ENCODE data around the gene WDR82.

The WDR82 gene

DNA sequence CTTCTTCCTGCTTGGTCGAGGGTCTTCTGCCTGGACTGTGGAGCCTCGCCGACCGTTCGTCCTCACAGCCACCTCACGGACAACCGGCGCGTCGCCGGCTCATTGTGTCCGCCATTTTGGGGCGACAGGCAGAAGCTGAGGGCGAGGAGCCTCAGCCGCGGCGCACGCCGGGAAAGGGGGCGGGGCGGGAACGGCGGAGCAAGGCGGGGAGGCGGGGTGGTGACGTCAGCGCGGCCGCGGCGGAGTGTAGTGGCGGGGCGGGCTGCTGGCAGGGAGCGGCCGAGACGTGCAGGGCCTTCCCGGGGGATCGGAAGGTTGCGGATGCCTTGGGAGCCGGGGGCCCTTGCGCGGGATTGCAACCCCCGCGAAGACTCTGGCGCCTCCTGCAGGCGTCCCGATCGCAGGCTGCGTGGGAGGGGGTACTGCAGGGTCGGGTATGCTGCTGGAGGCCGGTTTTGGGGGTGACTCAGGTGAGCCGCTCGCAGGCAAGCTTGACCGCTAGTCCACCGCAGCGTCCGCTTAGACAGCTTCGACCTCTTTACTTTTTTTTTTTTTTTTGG lies at the start of gene WDR82:
Gene WDR82 (minus strand): TSS at position 140 of the 560 bp plus-strand sequence. CDS start 288 bp downstream, outside the sequence.
- peak; percentile 99 for DNase-seq

DNA sequence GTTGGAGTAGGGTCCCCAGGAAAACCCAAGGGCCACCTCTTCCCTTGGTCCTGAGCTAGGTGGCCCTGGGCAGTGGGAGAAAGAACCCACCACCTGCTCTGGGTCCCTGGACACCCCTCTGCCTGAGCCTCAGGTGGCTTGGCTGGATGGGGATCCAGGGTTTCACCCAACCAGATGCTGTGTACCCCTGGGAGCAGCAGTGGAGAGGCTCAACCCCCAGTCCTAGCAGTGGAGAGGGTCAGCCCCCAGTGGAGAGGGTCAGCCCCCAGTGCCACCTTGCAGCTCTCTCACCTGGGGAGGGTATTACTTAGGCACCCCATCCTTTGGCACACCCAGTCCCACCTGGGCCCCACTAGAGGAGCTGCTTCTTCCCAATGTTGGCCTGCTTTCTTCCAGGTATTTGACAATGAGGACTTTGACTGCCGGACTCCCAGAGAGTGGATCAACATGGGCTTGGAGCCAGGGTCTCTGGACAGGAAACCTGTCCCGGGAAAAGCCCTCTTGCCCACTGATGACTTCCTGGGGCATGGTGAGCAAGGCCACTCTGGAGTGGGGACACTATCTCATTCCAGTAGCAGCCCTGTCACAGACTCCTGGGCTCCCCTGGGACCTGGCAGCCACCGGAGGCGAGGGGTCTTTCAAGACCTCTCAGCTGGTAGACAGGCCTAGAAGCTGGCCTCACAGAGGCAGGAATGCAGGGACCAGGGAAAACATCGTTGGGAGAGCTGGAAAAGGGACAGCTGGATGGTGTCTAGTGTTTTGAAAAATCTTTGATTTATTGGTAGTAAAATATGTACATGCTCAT lies 49.2 kb upstream of the WDR82 start:
- DNase-seq = no peak

- DNase-seq = no peak
Measured at GRCh38 chr3:52326976-52327375, 48.5 kb upstream of the WDR82 start.

DNA sequence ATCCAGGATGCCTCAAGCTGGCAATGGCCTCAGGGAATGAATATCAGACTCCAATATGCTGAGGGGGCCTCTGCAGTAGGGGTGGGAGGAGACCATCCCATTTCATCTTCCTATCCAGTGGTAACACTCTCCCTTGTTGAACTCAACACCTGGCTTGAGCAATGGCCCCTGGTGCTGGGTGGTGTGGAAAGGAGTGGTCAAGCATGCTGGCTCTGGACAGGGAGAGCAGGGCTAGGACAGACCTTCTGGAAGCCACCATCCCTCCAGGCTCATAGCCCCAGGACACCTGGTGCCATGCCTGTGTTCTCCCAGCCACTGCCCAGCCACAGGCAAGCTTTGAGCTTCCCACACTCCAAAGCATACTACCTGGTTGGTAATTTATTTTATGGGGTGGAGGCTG lies 47.2 kb upstream of the WDR82 start:
- no peak for DNase-seq

GRCh38 chr3:52324676-52325075 lies 46.2 kb upstream of the WDR82 start:
- no peak for DNase-seq

DNA sequence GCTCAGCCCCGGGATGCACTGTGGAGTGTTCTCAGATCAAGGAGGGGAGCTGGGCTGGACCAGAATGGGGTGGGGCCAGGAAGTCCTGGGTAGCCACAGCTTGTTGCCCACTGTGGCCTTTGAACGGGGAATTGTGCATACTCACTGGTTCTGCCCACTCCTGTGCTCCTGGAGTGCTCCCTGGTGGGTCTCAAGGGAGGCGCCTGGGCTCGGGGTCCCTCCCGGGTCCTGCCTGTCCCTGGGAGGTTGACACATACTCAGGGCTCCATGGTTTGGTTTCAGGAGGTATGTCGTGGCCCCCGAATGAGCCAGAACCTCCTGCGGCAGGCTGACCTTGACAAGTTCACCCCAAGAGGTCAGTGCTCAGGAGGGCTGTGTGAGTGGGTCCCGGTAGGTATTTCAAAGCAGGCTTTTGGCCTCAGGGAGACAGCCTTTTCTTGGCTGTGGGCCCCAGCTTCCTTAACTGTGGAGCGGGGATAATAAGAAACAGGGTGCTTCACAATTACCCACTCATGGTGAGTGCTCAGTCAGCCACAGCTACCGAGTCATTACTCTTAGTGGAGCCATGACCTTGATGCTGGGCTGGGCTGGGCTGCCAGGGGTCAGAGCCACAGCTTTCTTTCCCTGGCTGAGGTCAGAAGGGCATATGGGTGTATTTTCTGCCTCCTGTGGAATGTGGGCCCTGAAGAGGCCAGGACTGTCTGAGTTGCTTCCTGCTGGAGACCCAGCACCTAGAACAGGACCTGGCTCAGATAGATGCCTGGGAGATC lies 45.3 kb upstream of the WDR82 start:
- DNase-seq = no peak

DNA sequence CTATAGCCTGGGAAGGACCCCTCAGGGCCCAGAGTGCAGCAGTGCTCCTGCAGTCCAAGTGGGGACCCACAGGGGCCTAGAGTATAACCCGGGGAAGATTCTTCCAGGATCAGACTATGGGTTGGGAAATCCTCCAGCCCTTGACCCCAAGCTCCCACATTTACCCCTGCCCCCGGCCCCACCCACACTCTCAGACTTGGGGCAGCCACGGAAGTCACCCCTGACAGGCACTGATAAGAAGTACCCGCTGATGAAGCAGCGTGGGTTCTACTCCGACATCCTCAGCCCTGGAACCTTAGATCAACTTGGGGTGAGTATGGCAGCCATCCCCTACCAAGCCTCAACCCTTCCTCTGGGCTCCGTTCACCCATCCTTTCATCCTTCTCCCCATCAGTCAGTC lies 44.0 kb upstream of the WDR82 start:
- DNase-seq = no peak

GRCh38 chr3:52321481-52321880 lies 43.0 kb upstream of the WDR82 start:
- no peak for DNase-seq

DNA sequence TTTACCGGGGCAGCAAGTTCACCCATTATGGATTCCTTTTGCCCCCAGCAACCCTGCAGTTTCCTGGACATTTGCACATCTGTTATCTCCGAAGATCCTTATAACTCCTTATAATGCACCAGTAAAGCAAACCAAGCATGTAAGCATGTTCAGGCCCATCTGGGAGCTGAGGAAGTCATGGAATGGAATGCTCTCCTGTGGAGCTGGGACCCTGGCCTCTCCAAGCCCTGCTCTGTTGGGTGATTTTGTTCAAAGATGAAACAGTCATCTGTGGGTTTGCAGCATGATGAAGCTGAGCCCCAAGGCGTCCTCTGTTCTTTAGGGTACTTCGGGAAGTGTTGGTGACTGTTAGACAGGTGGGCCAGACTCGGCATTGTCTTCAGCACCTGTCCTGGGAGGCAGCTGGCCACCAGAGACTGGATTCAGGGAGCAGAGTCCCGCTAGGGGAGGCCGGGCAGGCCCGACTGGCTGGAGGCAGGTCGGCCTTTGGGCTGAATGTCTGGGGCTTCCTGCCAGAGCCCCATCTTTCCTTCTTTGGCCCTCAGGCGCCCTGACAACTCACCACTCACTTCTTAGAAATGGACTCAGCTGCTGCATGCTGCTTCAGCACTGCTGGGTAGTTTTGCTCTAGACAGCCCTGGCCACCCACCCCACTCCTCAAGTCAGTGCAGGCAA lies 41.6 kb upstream of the WDR82 start:
- no peak for DNase-seq

DNA sequence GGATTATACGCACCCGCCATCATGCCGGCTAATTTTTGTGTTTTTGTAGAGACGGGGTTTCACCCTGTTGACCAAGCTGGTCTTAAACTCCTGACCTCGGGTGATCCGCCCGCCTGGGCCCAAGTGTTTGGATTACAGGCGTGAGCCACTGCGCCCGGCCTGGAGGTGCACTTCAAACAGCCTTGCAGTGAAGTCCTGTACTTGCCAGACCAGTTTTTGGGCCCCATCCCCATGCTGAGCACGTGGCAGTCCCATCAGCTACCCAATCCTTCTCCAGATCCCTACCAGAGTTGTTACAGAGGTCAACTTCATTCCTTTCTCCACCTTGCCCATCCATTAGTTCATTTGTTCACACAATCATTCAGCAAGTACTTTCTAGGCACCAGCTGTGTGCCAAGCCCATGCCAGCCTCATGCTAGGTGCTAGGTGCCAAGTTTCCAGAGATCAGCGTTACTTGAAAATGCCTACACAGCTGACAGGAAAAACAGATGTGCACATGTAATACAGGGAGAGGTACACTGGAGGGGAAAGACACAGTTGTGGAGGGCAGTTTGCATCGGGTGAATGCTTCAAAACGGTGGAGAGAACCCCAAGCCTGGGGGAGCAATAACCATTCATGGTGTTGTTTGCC lies 39.9 kb upstream of the WDR82 start:
- DNase-seq = no peak

- peak; percentile 79 for DNase-seq
Measured at GRCh38 chr3:52317208-52318000, 39.0 kb upstream of the WDR82 start.

- no peak for DNase-seq
Measured at GRCh38 chr3:52315977-52316764, 37.7 kb upstream of the WDR82 start, which contains the start of gene DNAH1. Gene DNAH1, plus strand, starts transcription at chr3:52316319. Its CDS starts 6,124 bp downstream, at chr3:52322443.

DNA sequence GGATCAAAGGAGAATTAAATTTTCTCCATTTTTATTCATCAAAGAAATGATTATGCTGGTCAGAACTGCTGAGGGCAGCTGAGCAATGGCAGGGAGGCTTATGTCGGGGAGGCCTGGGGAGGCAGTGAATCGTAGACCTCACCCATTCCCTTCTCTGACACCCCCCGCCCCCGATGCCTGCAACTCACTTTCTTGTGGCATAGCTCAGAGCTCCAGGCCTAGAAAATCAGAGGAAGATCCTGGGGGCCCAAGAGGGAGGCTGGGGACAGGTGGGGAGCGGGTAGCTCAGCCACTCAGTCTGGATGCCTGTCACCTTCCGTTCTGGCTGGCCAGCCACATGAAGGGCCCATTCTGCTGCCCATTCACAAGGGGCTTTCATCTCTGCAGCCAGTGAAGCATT lies 36.6 kb upstream of the WDR82 start:
- no peak for DNase-seq

- no peak for DNase-seq
Measured at GRCh38 chr3:52314489-52314888, 36.0 kb upstream of the WDR82 start.

GRCh38 chr3:52313774-52314188 lies 35.3 kb upstream of the WDR82 start:
- DNase-seq = no peak

- no peak for DNase-seq
Measured at GRCh38 chr3:52313188-52313773, 34.8 kb upstream of the WDR82 start.

GRCh38 chr3:52311576-52312119 lies 33.2 kb upstream of the WDR82 start:
- no peak for DNase-seq

GRCh38 chr3:52310861-52311575 lies 32.6 kb upstream of the WDR82 start:
- DNase-seq = peak; percentile 73

GRCh38 chr3:52308308-52308707 lies 29.9 kb upstream of the WDR82 start:
- DNase-seq = no peak

DNA sequence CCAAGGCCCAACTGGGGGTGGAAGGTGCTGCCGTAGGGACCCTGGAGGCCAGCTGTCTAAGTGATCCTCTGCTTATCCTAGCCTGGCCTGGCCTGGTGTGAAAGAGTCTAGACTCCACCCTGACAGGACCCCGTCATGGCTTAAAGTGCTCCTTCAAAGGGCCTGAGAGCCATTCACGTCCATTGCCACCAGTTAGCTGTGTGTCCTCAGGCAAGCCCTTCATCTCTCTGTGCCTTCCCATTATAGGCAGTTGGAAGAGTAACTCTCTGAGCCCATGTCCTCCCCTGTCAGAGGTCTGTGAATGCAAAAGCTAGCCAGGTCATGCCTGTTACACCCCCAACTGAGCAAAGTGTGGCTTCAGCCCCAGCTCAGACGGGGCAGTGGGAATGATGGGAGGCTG lies 28.5 kb upstream of the WDR82 start:
- DNase-seq = no peak

All from stimulated activated CD8-positive, alpha-beta memory T cell treated with anti-CD3 and anti-CD28 coated beads, Interleukin-4, amount 100 ng/mL, for 48 hours (primary cell).